ENCODE measurements around the gene BRIX1.

DNA sequence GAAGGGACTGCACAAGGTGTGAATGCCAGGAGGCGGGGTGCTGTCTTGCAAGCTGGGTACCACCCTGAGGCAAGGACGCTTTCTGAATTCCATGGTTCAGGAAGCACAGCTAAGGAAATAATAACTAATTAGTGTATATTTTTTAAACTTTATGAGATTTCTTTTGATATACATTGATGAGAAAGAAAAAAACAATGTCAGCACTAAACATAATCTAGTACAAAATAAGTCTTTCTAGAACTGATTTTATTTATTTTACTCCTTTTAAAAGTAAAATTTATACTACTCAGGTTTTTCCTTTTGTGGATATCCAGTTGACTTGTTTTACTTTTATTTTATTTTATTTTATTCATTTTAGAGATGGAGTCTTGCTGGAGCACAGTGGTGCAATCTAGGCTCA, 17.4 kb downstream of the BRIX1 start:
- TF ChIP-seq, protein P1, sequence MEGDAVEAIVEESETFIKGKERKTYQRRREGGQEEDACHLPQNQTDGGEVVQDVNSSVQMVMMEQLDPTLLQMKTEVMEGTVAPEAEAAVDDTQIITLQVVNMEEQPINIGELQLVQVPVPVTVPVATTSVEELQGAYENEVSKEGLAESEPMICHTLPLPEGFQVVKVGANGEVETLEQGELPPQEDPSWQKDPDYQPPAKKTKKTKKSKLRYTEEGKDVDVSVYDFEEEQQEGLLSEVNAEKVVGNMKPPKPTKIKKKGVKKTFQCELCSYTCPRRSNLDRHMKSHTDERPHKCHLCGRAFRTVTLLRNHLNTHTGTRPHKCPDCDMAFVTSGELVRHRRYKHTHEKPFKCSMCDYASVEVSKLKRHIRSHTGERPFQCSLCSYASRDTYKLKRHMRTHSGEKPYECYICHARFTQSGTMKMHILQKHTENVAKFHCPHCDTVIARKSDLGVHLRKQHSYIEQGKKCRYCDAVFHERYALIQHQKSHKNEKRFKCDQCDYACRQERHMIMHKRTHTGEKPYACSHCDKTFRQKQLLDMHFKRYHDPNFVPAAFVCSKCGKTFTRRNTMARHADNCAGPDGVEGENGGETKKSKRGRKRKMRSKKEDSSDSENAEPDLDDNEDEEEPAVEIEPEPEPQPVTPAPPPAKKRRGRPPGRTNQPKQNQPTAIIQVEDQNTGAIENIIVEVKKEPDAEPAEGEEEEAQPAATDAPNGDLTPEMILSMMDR (IDR thresholded peaks at IDR 0.05) = no peak
- no peak for TF ChIP-seq POLR2A (IDR thresholded peaks at IDR 0.05)
